ENCODE results near the gene PLPP1.

DNA sequence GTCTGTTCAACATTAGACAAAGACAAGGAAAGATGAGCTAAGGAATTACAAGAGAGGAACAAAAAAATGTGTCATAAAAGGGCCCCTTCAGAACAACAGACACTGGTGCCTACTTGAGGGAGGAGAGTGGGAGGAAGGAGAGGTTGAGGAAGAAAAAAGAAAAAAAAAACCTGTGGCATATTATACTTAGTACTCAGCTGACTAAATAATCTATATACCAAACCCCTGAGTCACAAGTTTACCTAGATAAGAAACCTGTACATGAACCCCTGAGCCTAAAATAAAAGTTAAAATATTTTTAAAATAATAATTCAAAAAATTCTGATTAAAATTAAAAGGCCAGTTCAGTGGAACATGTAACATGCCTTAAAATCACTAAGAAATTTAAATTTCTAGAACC is 119.7 kb downstream of the PLPP1 start:
- TF ChIP-seq, protein P1, sequence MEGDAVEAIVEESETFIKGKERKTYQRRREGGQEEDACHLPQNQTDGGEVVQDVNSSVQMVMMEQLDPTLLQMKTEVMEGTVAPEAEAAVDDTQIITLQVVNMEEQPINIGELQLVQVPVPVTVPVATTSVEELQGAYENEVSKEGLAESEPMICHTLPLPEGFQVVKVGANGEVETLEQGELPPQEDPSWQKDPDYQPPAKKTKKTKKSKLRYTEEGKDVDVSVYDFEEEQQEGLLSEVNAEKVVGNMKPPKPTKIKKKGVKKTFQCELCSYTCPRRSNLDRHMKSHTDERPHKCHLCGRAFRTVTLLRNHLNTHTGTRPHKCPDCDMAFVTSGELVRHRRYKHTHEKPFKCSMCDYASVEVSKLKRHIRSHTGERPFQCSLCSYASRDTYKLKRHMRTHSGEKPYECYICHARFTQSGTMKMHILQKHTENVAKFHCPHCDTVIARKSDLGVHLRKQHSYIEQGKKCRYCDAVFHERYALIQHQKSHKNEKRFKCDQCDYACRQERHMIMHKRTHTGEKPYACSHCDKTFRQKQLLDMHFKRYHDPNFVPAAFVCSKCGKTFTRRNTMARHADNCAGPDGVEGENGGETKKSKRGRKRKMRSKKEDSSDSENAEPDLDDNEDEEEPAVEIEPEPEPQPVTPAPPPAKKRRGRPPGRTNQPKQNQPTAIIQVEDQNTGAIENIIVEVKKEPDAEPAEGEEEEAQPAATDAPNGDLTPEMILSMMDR (IDR thresholded peaks at IDR 0.05 in 2 of 3, conservative IDR thresholded peaks at IDR 0.05 in 1 of 3; ENCODE audit: borderline replicate concordance in 1 of 3, insufficient read depth in 1 of 3, low read depth in 2 of 3, low read length in 2 of 3) = no peak
- no peak for TF ChIP-seq ELF1 (IDR thresholded peaks at IDR 0.05; ENCODE audit: borderline replicate concordance, low read depth)
- TF ChIP-seq, protein P2, sequence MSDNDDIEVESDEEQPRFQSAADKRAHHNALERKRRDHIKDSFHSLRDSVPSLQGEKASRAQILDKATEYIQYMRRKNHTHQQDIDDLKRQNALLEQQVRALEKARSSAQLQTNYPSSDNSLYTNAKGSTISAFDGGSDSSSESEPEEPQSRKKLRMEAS (IDR thresholded peaks at IDR 0.05) = no peak
- no peak for TF ChIP-seq EZH2phosphoT487 (IDR thresholded peaks at IDR 0.05; ENCODE audit: borderline replicate concordance)
- TF ChIP-seq JUND (IDR thresholded peaks at IDR 0.05) = no peak
- TF ChIP-seq YY1 (IDR thresholded peaks at IDR 0.05; ENCODE audit: extremely low read depth, insufficient replicate concordance, low read depth, low read length) = no peak

Measured in HCT116 (cell line).